Stimulated activated CD4-positive, alpha-beta T cell treated with anti-CD3 and anti-CD28 coated beads, Interleukin-1b, Interleukin-23, amount 100 ng/mL, for 1 hour (primary cell): ENCODE data around the gene EYA4.

Experiments
- DNase-seq, 2 donors: peaks; one replicate each; pipeline ENCODE4 v3.0.0-alpha.2; 2020; ENCODE audit warnings: low read depth in 2 of 2

EYA4 gene

GRCh38 chr6:133288662-133289061, 47.5 kb downstream of the EYA4 start:
- DNase-seq, result no peak

- DNase-seq, result no peak
These were observed 48.7 kb downstream of the EYA4 start for GRCh38 chr6:133289733-133290306.

- no peak for DNase-seq
These were observed 49.8 kb downstream of the EYA4 start for GRCh38 chr6:133290930-133291329.

GRCh38 chr6:133291671-133292070, 50.5 kb downstream of the EYA4 start:
- DNase-seq, result no peak

GRCh38 chr6:133297657-133298056, 56.5 kb downstream of the EYA4 start:
- no peak for DNase-seq

- DNase-seq, result no peak
These were observed 57.2 kb downstream of the EYA4 start for GRCh38 chr6:133298335-133298734.

- no peak for DNase-seq
These were observed 57.6 kb downstream of the EYA4 start for GRCh38 chr6:133298801-133299200.

GRCh38 chr6:133300896-133301295, 59.7 kb downstream of the EYA4 start:
- no peak for DNase-seq

GRCh38 chr6:133301835-133302234, 60.7 kb downstream of the EYA4 start:
- no peak for DNase-seq

GRCh38 chr6:133306931-133307330, 65.8 kb downstream of the EYA4 start:
- no peak for DNase-seq

GRCh38 chr6:133309579-133309978, 68.4 kb downstream of the EYA4 start:
- DNase-seq, result no peak

- no peak for DNase-seq
These were observed 70.8 kb downstream of the EYA4 start for GRCh38 chr6:133312006-133312405.

GRCh38 chr6:133313068-133313467, 71.9 kb downstream of the EYA4 start:
- no peak for DNase-seq

- DNase-seq, result no peak
These were observed 73.8 kb downstream of the EYA4 start for GRCh38 chr6:133314947-133315346.

- DNase-seq, result no peak
These were observed 74.7 kb downstream of the EYA4 start for GRCh38 chr6:133315811-133316210.

GRCh38 chr6:133317704-133318103, 76.5 kb downstream of the EYA4 start:
- no peak for DNase-seq

- no peak for DNase-seq
These were observed 85.4 kb downstream of the EYA4 start for GRCh38 chr6:133326584-133326983.

- no peak for DNase-seq
These were observed 92.7 kb downstream of the EYA4 start for GRCh38 chr6:133333852-133334251.

- DNase-seq, result no peak
These were observed 96.2 kb downstream of the EYA4 start for GRCh38 chr6:133337308-133337707.

- no peak for DNase-seq
These were observed 98.6 kb downstream of the EYA4 start for GRCh38 chr6:133339543-133340384.

- no peak for DNase-seq
These were observed 99.4 kb downstream of the EYA4 start for GRCh38 chr6:133340557-133340956.

GRCh38 chr6:133341607-133342158, 100.5 kb downstream of the EYA4 start:
- no peak for DNase-seq

- no peak for DNase-seq
These were observed 102.1 kb downstream of the EYA4 start for GRCh38 chr6:133343220-133343619.
